ENCODE measurements around the gene USH2A. TPM values are rescaled to one million over a fixed set of nuclear protein-coding genes. Genes with fewer than 3 reads are reported as not detected.

Gene USH2A
- total and polyA plus RNA-seq, 4 experiments from 2014 or later, result not detected

GRCh38 chr1:216270086-216270773, 153.0 kb downstream of the USH2A start:
- Mint-ChIP-seq H3K27ac (no peak overlapping the region), H3K27me3 (no peaks in the 10 kb centered on the region), H3K4me1 (no peaks in the 10 kb centered on the region), H3K9me3 (peaks cover 0 to 17% (median 6%) of the 10 kb centered on the region in 8 donors), H3K36me3 (no peaks in the 10 kb centered on the region), H3K4me3 (no peak overlapping the region)
- intact Hi-C loops (cut with micrococcal nuclease), result no loop called here
- ChIA-PET POLR2A (ENCODE audit: partially characterized antibody) (no interaction called here), CTCF (ENCODE audit: partially characterized antibody) (no interaction called here)
- H3K36me3 ChIP-seq (ENCODE audit: insufficient read depth, low read length), result no peaks in the 10 kb centered on the region
- H3K4me3 ChIP-seq (ENCODE audit: low read length in 2 of 2), result no peak overlapping the region
- peaks cover 0 to 6% of the 10 kb centered on the region in 2 donors for H3K9me3 ChIP-seq (ENCODE audit: control insufficient read depth in 1 of 2, low read length in 2 of 2)
- H3K27me3 ChIP-seq (ENCODE audit: insufficient read depth, low read length), result no peaks in the 10 kb centered on the region
- no peaks in the 10 kb centered on the region for H3K4me1 ChIP-seq (ENCODE audit: insufficient read depth, low read length)
- H3K27ac ChIP-seq (ENCODE audit: low read depth, low read length), result no peak overlapping the region
- no peak for DNase-seq

GRCh38 chr1:216261631-216262030, 161.6 kb downstream of the USH2A start:
- Mint-ChIP-seq H3K27me3 (no peaks in the 10 kb centered on the region), H3K4me3 (no peak overlapping the region), H3K4me1 (no peaks in the 10 kb centered on the region), H3K36me3 (no peaks in the 10 kb centered on the region), H3K27ac (no peak overlapping the region), H3K9me3 (peaks cover 0 to 20% (median 7%) of the 10 kb centered on the region in 8 donors)
- DNase-seq, result no peak
- ChIA-PET POLR2A (ENCODE audit: partially characterized antibody) (no interaction called here), CTCF (ENCODE audit: partially characterized antibody) (no interaction called here)
- intact Hi-C loops (cut with micrococcal nuclease), result no loop called here
- Histone ChIP-seq H3K4me1 (ENCODE audit: insufficient read depth, low read length) (no peaks in the 10 kb centered on the region), H3K36me3 (ENCODE audit: insufficient read depth, low read length) (no peaks in the 10 kb centered on the region), H3K27ac (ENCODE audit: low read depth, low read length) (no peak overlapping the region), H3K9me3 (ENCODE audit: control insufficient read depth in 1 of 2, low read length in 2 of 2) (no peaks in the 10 kb centered on the region), H3K27me3 (ENCODE audit: insufficient read depth, low read length) (no peaks in the 10 kb centered on the region), H3K4me3 (ENCODE audit: low read length in 2 of 2) (no peak overlapping the region)

DNA sequence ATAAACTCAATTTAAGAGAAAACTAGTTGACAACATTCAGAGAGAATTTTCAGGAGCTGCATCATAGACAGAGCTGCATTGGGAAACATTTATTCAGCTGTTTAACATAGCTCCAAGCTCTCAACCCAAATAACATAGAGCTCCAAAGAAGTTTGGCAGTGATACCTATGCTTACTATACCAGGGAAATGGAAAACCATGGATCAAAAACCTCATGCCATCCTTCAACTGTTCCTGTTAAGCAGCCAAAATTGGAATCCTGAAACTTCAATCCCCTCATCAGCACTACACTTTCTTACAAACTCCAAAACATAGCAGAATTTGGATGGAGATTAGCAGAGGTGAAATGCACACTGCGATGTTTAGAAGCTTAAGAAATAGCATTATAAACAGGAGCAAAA, 164.4 kb downstream of the USH2A start:
- Histone ChIP-seq H3K36me3 (ENCODE audit: insufficient read depth, low read length) (no peaks in the 10 kb centered on the region), H3K9me3 (ENCODE audit: control insufficient read depth in 1 of 2, low read length in 2 of 2) (no peaks in the 10 kb centered on the region), H3K27ac (ENCODE audit: low read depth, low read length) (no peak overlapping the region), H3K4me3 (ENCODE audit: low read length in 2 of 2) (no peak overlapping the region), H3K27me3 (ENCODE audit: insufficient read depth, low read length) (no peaks in the 10 kb centered on the region), H3K4me1 (ENCODE audit: insufficient read depth, low read length) (no peaks in the 10 kb centered on the region)
- CTCF ChIA-PET (ENCODE audit: partially characterized antibody), result no interaction called here
- Mint-ChIP-seq H3K27ac (no peak overlapping the region), H3K4me1 (no peaks in the 10 kb centered on the region), H3K27me3 (no peaks in the 10 kb centered on the region), H3K9me3 (peaks cover 3 to 30% (median 10%) of the 10 kb centered on the region in 8 donors), H3K36me3 (no peaks in the 10 kb centered on the region), H3K4me3 (no peak overlapping the region)
- intact Hi-C loops (cut with micrococcal nuclease), result no loop called here
- POLR2A ChIA-PET (ENCODE audit: partially characterized antibody), result no interaction called here
- DNase-seq, result no peak

- H3K4me3 ChIP-seq (ENCODE audit: low read length in 2 of 2), result no peak overlapping the region
- Mint-ChIP-seq H3K4me3 (no peak overlapping the region), H3K36me3 (no peaks in the 10 kb centered on the region), H3K27me3 (no peaks in the 10 kb centered on the region), H3K9me3 (peaks cover 3 to 32% (median 11%) of the 10 kb centered on the region in 8 donors), H3K4me1 (no peaks in the 10 kb centered on the region), H3K27ac (no peak overlapping the region)
- H3K9me3 ChIP-seq (ENCODE audit: control insufficient read depth in 1 of 2, low read length in 2 of 2), result no peaks in the 10 kb centered on the region
- POLR2A ChIA-PET (ENCODE audit: partially characterized antibody), result no interaction called here
- no peaks in the 10 kb centered on the region for H3K27me3 ChIP-seq (ENCODE audit: insufficient read depth, low read length)
- H3K27ac ChIP-seq (ENCODE audit: low read depth, low read length), result no peak overlapping the region
- intact Hi-C loops (cut with micrococcal nuclease), result no loop called here
- CTCF ChIA-PET (ENCODE audit: partially characterized antibody), result no interaction called here
- no peaks in the 10 kb centered on the region for H3K36me3 ChIP-seq (ENCODE audit: insufficient read depth, low read length)
- no peak for DNase-seq
- no peaks in the 10 kb centered on the region for H3K4me1 ChIP-seq (ENCODE audit: insufficient read depth, low read length)
These were observed 164.9 kb downstream of the USH2A start for GRCh38 chr1:216258386-216258785.

DNA sequence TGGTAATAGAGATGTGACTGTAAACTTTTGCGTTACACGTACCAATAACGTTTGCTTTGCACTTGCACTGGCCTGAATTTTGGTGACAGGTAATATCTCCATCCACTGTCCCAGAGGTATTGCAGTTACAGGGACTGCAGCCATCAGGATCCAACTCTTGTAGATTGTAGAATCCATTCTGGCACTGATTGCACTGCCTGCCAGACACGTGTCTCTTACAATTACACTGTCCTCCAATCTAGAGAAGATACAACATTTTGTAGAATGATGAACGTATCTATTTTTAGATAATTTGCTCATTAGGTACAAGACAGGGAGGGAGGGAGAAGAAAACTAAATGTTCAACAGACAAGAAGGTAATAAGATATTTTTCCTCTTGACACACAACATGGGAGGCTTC, 172.4 kb downstream of the USH2A start:
- DNase-seq, result no peak
- Mint-ChIP-seq H3K27me3 (no peaks in the 10 kb centered on the region), H3K36me3 (no peaks in the 10 kb centered on the region), H3K4me3 (no peak overlapping the region), H3K27ac (no peak overlapping the region), H3K9me3 (peaks cover 0 to 18% (median 7%) of the 10 kb centered on the region in 8 donors), H3K4me1 (no peaks in the 10 kb centered on the region)
- H3K4me1 ChIP-seq (ENCODE audit: insufficient read depth, low read length), result no peaks in the 10 kb centered on the region
- intact Hi-C loops (cut with micrococcal nuclease), result no loop called here
- H3K27ac ChIP-seq (ENCODE audit: low read depth, low read length), result no peak overlapping the region
- ChIA-PET CTCF (ENCODE audit: partially characterized antibody) (no interaction called here), POLR2A (ENCODE audit: partially characterized antibody) (no interaction called here)
- no peaks in the 10 kb centered on the region for H3K9me3 ChIP-seq (ENCODE audit: control insufficient read depth in 1 of 2, low read length in 2 of 2)
- no peaks in the 10 kb centered on the region for H3K36me3 ChIP-seq (ENCODE audit: insufficient read depth, low read length)
- H3K4me3 ChIP-seq (ENCODE audit: low read length in 2 of 2), result no peak overlapping the region
- H3K27me3 ChIP-seq (ENCODE audit: insufficient read depth, low read length), result no peaks in the 10 kb centered on the region

DNA sequence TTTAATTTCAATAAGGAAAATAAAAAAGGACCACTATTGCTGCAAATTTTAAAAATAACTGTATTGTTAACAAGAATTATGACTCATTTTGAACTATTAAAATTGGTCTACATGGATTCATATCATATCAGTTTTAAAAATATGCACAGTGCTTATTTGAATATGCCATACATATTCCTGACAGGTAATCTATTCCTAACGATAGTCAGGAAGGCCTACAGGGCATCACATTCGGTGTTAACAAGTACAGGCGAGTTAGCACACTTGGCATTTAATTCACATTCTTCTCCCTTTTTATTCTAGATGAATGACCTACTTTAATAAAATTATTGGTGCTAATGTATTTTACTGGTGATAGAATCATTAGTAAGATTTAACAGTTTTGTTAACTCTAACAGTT, 174.6 kb downstream of the USH2A start:
- ChIA-PET POLR2A (ENCODE audit: partially characterized antibody) (no interaction called here), CTCF (ENCODE audit: partially characterized antibody) (no interaction called here)
- Mint-ChIP-seq H3K9me3 (peaks cover 0 to 18% (median 5%) of the 10 kb centered on the region in 8 donors), H3K4me3 (no peak overlapping the region), H3K4me1 (no peaks in the 10 kb centered on the region), H3K27me3 (no peaks in the 10 kb centered on the region), H3K36me3 (no peaks in the 10 kb centered on the region), H3K27ac (no peak overlapping the region)
- Histone ChIP-seq H3K36me3 (ENCODE audit: insufficient read depth, low read length) (no peaks in the 10 kb centered on the region), H3K4me1 (ENCODE audit: insufficient read depth, low read length) (no peaks in the 10 kb centered on the region), H3K9me3 (ENCODE audit: control insufficient read depth in 1 of 2, low read length in 2 of 2) (no peaks in the 10 kb centered on the region), H3K27me3 (ENCODE audit: insufficient read depth, low read length) (no peaks in the 10 kb centered on the region), H3K4me3 (ENCODE audit: low read length in 2 of 2) (no peak overlapping the region), H3K27ac (ENCODE audit: low read depth, low read length) (no peak overlapping the region)
- DNase-seq, result no peak
- intact Hi-C loops (cut with micrococcal nuclease), result no loop called here

GRCh38 chr1:216247937-216248336, 175.3 kb downstream of the USH2A start:
- H3K4me1 Mint-ChIP-seq, result no peaks in the 10 kb centered on the region
- H3K4me3 Mint-ChIP-seq, result no peak overlapping the region
- no peak overlapping the region for H3K27ac Mint-ChIP-seq
- DNase-seq, result no peak
- H3K27ac ChIP-seq (ENCODE audit: low read depth, low read length), result no peak overlapping the region
- no peaks in the 10 kb centered on the region for H3K9me3 ChIP-seq (ENCODE audit: control insufficient read depth in 1 of 2, low read length in 2 of 2)
- H3K4me1 ChIP-seq (ENCODE audit: insufficient read depth, low read length), result no peaks in the 10 kb centered on the region
- intact Hi-C loops (cut with micrococcal nuclease), result no loop called here
- ChIA-PET CTCF (ENCODE audit: partially characterized antibody) (no interaction called here), POLR2A (ENCODE audit: partially characterized antibody) (no interaction called here)
- no peaks in the 10 kb centered on the region for H3K36me3 ChIP-seq (ENCODE audit: insufficient read depth, low read length)
- no peaks in the 10 kb centered on the region for H3K27me3 Mint-ChIP-seq
- no peaks in the 10 kb centered on the region for H3K27me3 ChIP-seq (ENCODE audit: insufficient read depth, low read length)
- H3K4me3 ChIP-seq (ENCODE audit: low read length in 2 of 2), result no peak overlapping the region
- H3K36me3 Mint-ChIP-seq, result no peaks in the 10 kb centered on the region
- peaks cover 0 to 15% (median 2%) of the 10 kb centered on the region in 8 donors for H3K9me3 Mint-ChIP-seq

Measured in CD4-positive, alpha-beta memory T cell (primary cell).